H4 (cell line): ENCODE results near the gene ADCY5. TPM values are rescaled to one million over a fixed set of nuclear protein-coding genes. Genes with fewer than 3 reads are reported as not detected.

Experiments used
- DNase-seq: peaks from one replicate; pipeline ENCODE4 v3.0.0-alpha.2; 2015; ENCODE audit warnings: low spot score
- total RNA-seq: library from RNA; depleted of rRNA; stranded (reverse); fragments of >200 nt; shearing (Covaris generic); gene quantifications from 2 replicates; pipeline ENCODE4 v1.2.3, GENCODE V29; 2014

Gene ADCY5
- total RNA-seq, 1 experiment from 2014 or later = 0.85 TPM

- DNase-seq = no peak
Observed at GRCh38 chr3:123301331-123302184, 147.3 kb downstream of the ADCY5 start.

GRCh38 chr3:123300583-123300982, 148.3 kb downstream of the ADCY5 start:
- DNase-seq = no peak

- DNase-seq = no peak
Observed at GRCh38 chr3:123300056-123300455, 148.8 kb downstream of the ADCY5 start.

- DNase-seq = no peak
Observed at GRCh38 chr3:123299581-123299980, 149.3 kb downstream of the ADCY5 start.

GRCh38 chr3:123298903-123299302, 150.0 kb downstream of the ADCY5 start:
- DNase-seq = no peak

- DNase-seq = no peak
Observed at GRCh38 chr3:123297627-123297899, 151.3 kb downstream of the ADCY5 start.

- DNase-seq = no peak
Observed at GRCh38 chr3:123296836-123297626, 151.9 kb downstream of the ADCY5 start.

GRCh38 chr3:123296261-123296660, 152.6 kb downstream of the ADCY5 start:
- DNase-seq = no peak

GRCh38 chr3:123295901-123296250, 153.0 kb downstream of the ADCY5 start:
- DNase-seq = no peak

- no peak for DNase-seq
Observed at GRCh38 chr3:123295171-123295900, 153.6 kb downstream of the ADCY5 start.

GRCh38 chr3:123294296-123294938, 154.5 kb downstream of the ADCY5 start:
- DNase-seq = no peak

- DNase-seq = no peak
Observed at GRCh38 chr3:123292321-123293310, 156.3 kb downstream of the ADCY5 start.

GRCh38 chr3:123291404-123291803, 157.5 kb downstream of the ADCY5 start:
- no peak for DNase-seq

- DNase-seq = no peak
Observed at GRCh38 chr3:123290962-123291361, 157.9 kb downstream of the ADCY5 start.

GRCh38 chr3:123290107-123290930, 158.6 kb downstream of the ADCY5 start:
- DNase-seq = no peak

- DNase-seq = no peak
Observed at GRCh38 chr3:123289391-123290106, 159.3 kb downstream of the ADCY5 start.

- no peak for DNase-seq
Observed at GRCh38 chr3:123287962-123288302, 161.0 kb downstream of the ADCY5 start.

- DNase-seq = no peak
Observed at GRCh38 chr3:123287051-123287961, 161.6 kb downstream of the ADCY5 start.
